Left ventricle myocardium inferior (tissue), 1 donor: ENCODE results near the gene APC. TPM values are rescaled to one million over a fixed set of nuclear protein-coding genes. Genes with fewer than 3 reads are reported as not detected.

Experiments used
- DNase-seq: peaks from one replicate; pipeline ENCODE4 v3.0.0-alpha.2; 2020
- H3K27ac ChIP-seq: fragments of 200-600 bp; replicated peaks from 2 replicates; pipeline ENCODE4 v1.8.0; 2021
- H3K27me3 ChIP-seq: fragments of 200-600 bp; 2 replicates; pipeline ENCODE4 v1.8.0; 2021; ENCODE audit warnings: low read depth
- H3K36me3 ChIP-seq: fragments of 200-600 bp; 2 replicates; pipeline ENCODE4 v1.8.0; 2021
- H3K4me1 ChIP-seq: fragments of 200-600 bp; 2 replicates; pipeline ENCODE4 v1.8.0; 2021
- H3K4me3 ChIP-seq: fragments of 200-600 bp; 2 replicates; pipeline ENCODE4 v1.8.0; 2021; ENCODE audit warnings: mild to moderate bottlenecking, moderate library complexity
- H3K9me3 ChIP-seq: fragments of 200-600 bp; replicated peaks from 2 replicates; pipeline ENCODE4 v1.8.0; 2021
- CTCF ChIP-seq: fragments of 200-600 bp; IDR thresholded peaks from 2 replicates; pipeline ENCODE4 v1.8.0; 2021; ENCODE audit warnings: antibody characterized with exemption, mild to moderate bottlenecking, borderline replicate concordance
- intact Hi-C: fragments of 100-400 bp; cut with micrococcal nuclease; formaldehyde crosslinking; loops from one replicate; pipeline ENCODE4 v1.11.0; 2022
- total RNA-seq: library from RNA; stranded (reverse); fragmentation: NEBNext Ultra II Directional; extraction: Animal tissue kit (Norgen Biotek cat#: 25700); gene quantifications from one replicate; pipeline ENCODE4 v1.2.1, GENCODE V29; 2021
- donor health status: DM: no; HTN: yes; CAD: no; lungs with severe emphysema.

Gene APC
- total RNA-seq, 1 donor from 2014 or later: 33.4 TPM

- Histone ChIP-seq H3K36me3 (no peaks in the 10 kb centered on the region), H3K27ac (no peak overlapping the region), H3K4me3 (no peak overlapping the region), H3K4me1 (no peaks in the 10 kb centered on the region), H3K27me3 (no peaks in the 10 kb centered on the region), H3K9me3 (no peaks in the 10 kb centered on the region)
- DNase-seq: no peak
- intact Hi-C loops: no loop called here
- TF ChIP-seq CTCF: no peak
Observed at GRCh38 chr5:112697833-112698232, 39.9 kb upstream of the APC start.

GRCh38 chr5:112703866-112704820, 33.5 kb upstream of the APC start:
- H3K36me3 ChIP-seq: no peaks in the 10 kb centered on the region
- intact Hi-C loops: no loop called here
- H3K4me3 ChIP-seq: no peak overlapping the region
- H3K27me3 ChIP-seq: no peaks in the 10 kb centered on the region
- no peak for TF ChIP-seq CTCF
- peak; percentile 39 for DNase-seq
- no peaks in the 10 kb centered on the region for H3K9me3 ChIP-seq
- H3K4me1 ChIP-seq: peaks cover 36% of the 10 kb centered on the region
- peak overlapping the region; percentile 50 for H3K27ac ChIP-seq

- Histone ChIP-seq H3K27ac (peak overlapping the region; percentile 97), H3K4me1 (peaks cover 60% of the 10 kb centered on the region), H3K27me3 (no peaks in the 10 kb centered on the region), H3K4me3 (peak overlapping the region; percentile 96), H3K9me3 (no peaks in the 10 kb centered on the region), H3K36me3 (no peaks in the 10 kb centered on the region)
- no peak for TF ChIP-seq CTCF
- intact Hi-C loops: no loop called here
- no peak for DNase-seq
Observed at GRCh38 chr5:112706446-112707016, 31.2 kb upstream of the APC start.

- peak; percentile 18 for TF ChIP-seq CTCF
- H3K36me3 ChIP-seq: no peaks in the 10 kb centered on the region
- H3K4me1 ChIP-seq: peaks cover 66% of the 10 kb centered on the region
- intact Hi-C loops: no loop called here
- H3K27me3 ChIP-seq: no peaks in the 10 kb centered on the region
- no peaks in the 10 kb centered on the region for H3K9me3 ChIP-seq
- H3K27ac ChIP-seq: peak overlapping the region; percentile 97
- peak; percentile 97 for DNase-seq
- H3K4me3 ChIP-seq: peak overlapping the region; percentile 96
Observed at GRCh38 chr5:112707187-112708102, 30.2 kb upstream of the APC start.

- no peaks in the 10 kb centered on the region for H3K36me3 ChIP-seq
- H3K27ac ChIP-seq: peak overlapping the region; percentile 97
- intact Hi-C loops: no loop called here
- TF ChIP-seq CTCF: no peak
- peaks cover 66% of the 10 kb centered on the region for H3K4me1 ChIP-seq
- DNase-seq: no peak
- H3K27me3 ChIP-seq: no peaks in the 10 kb centered on the region
- H3K9me3 ChIP-seq: no peaks in the 10 kb centered on the region
- H3K4me3 ChIP-seq: peak overlapping the region; percentile 96
Observed at GRCh38 chr5:112708103-112708622, 29.5 kb upstream of the APC start.
